NCI-H69 (cell line): ENCODE measurements around the gene MGAT5B.
A peak's percentile ranks its signal among the peaks of the same experiment; 100 is the strongest.

ENCODE experiments used
- DNase-seq: peaks from one replicate; lab custom pipeline; 2025; lab: John Stamatoyannopoulos, UW

MGAT5B gene

DNA sequence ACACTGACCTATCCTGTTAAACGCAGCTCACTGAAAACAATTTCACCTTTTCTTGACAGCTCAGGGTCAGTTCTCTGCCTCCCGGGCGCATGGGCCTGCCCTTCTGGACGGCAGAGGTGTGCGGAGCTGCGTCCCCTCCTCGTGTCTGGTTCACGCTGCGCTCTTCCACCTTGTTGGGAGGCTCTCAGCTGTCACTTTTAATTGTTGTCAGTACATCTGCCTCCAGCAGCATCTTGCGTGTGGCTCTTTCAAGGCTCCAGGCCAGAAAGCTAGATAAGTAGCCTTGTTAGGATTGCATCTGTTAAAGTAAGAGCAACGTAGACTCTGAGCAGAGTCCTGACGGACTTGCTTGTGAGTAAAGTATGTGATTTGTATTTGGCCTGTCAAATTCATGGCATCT lies 59.4 kb downstream of the MGAT5B start:
- no peak for DNase-seq

- no peak for DNase-seq
Measured at GRCh38 chr17:76927982-76928381, 59.8 kb downstream of the MGAT5B start.

- DNase-seq: no peak
Measured at GRCh38 chr17:76929148-76929547, 60.9 kb downstream of the MGAT5B start.

- no peak for DNase-seq
Measured at GRCh38 chr17:76929601-76930000, 61.4 kb downstream of the MGAT5B start.

DNA sequence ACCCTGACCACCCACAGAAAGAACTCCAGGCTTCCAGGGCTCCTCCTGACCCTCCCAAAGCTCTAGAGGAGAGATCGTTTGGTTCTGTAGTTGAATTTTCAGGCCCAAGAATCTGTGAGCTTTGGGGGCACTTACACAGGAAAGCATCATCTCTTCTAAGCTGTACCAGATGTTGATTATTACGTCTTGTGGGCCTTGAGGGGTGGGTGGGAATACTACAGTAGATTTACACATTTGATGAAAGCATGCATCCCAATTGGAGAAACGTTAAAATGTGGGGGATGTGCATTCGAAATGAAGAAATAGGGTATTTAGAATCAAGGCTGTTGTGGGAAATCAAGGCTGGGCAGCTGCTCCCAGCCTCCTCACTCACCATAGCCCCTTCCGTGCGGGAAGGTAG lies 61.9 kb downstream of the MGAT5B start:
- DNase-seq: no peak

DNA sequence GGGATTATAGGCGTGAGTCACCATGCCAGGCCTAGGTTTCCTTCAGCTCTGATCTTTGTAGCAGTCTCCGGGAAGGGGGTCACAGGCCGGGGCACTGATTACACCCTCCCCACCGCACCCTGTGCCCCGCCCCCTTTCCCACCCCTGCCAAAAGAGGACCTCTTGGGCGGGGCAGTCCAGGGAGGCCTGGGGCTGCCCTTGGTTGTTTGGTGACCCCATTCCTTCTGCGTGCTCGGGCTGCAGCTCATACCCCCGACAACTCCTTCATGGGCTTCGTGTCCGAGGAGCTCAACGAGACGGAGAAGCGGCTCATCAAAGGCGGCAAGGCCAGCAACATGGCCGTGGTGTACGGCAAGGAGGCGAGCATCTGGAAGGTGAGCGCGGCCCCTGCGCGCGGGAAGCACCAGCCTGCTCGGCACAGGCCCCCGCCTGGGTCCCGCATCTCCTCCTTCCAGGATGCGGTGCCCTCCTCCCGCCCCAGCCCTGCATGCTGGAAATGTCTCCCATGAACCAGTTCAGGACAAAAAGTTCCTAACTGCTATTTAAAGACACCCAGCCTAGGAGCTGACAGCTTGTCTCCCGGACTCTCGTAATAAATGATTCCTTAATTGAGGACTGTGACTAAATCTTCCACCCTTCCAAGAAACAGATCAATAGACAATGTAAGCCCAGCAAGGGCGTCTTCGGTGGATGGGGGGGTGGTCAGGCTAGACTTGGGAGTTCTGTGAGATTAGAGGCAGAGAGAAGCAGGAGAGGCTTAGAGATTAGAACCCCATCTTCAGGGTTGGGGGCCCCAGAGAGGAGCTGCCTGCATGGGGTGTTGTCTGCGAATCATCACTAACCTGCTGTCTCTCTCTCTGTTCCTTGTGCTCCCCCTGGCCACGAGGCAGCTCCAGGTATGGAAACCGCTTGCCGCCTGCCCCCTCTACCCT lies 64.5 kb downstream of the MGAT5B start:
- no peak for DNase-seq

DNA sequence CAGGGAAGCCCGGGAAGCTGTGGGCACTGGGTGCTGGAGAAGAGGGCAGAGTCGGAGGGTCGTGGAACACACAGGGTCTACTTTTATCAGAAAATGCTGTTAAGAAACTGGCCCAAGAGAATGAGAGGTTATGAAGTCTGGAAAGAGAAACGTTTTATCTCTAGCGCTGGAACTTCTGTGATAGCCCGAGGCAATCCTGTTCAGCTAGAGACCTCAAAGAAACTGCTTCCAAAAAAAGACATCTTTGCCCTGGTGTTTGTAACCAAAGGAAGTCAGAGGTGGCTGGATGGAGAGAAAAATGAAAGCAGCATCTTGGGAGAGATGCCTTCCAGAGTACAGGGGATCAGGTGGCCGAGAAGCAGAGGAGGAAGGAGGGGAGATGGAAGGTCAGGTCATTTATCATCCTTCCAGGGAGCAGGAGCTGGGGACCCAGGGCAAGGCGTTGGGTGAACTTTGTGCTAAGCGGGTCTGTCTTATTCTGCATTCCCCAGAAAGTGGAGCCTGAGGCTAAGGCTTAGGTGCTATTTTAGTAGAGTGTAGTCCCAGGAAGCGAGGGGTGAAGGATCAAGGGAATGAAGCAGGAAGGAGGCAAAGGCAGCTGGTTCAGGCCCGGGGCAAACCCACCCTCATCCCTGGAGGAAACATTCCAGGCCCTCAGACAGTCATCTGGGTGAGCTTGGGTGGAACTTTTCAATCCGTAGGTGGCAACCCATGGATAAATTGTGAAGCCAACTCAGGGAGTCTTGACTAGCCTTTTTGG lies 66.5 kb downstream of the MGAT5B start:
- no peak for DNase-seq

DNA sequence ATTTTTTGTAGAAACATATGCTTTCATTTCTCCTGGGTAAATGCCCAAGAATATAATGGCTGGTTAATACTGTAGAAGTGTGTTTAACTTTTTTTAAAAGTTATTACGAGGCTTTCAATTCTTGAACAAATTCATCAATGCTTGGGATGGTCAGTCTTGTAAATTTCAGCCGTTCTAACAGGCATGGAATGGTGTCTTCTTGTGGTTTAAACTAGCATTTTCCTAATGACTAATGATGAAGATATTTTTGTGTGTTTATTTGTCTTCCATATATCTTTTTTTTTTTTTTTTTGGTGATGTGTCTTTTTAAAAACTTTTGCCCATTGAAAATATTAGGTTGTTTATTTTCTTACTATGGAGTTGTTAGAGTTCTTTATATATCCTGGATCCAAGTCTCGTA lies 67.1 kb downstream of the MGAT5B start:
- no peak for DNase-seq

DNA sequence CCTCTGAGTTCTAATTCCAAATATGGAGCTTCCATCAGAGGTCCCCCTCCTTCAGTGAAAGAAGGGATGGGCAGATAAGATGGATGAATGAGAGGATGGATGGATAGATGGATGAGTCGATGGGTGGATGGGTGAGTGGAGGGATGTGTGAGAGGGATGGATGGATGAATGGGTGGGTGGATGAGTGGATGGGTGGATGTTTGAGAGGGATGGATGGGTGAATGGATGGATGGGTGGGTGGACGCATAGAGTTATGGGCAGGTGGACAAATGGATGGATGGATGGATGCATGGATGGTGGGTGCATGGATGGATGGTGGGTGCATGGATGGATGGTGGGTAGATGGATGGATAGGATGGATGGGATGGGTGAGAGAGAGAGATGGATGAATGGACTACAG lies 69.0 kb downstream of the MGAT5B start:
- no peak for DNase-seq

DNA sequence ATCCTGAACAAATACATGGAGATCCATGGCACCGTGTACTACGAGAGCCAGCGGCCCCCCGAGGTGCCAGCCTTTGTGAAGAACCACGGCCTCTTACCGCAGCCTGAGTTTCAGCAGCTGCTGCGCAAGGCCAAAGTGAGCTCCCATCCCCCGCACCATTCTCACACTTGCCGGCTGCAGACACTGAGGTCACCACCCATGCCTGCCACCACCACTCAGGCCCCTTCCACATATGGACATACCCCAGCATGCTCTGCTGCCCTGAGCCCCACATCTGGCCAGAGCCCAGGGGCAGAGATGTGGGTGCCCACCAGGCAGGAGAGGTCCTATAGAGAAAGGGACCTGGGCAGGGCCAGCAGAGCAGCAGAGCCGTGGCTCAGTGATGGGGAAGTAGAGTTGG lies 69.8 kb downstream of the MGAT5B start:
- DNase-seq: no peak

DNA sequence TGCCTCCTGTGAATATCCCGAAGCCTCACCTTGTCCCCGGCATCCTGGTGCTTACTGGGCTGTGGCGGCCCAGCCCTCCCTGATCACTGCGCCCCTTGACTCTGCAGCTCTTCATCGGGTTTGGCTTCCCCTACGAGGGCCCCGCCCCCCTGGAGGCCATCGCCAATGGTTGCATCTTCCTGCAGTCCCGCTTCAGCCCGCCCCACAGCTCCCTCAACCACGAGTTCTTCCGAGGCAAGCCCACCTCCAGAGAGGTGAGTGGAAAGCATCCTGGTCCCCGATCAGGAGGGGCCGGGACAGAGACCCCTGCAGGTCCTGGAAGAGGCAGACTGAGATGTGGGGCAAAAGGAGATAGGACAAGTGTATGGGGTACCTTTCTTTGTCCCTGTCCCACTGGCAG lies 72.1 kb downstream of the MGAT5B start:
- no peak for DNase-seq

- peak; percentile 71 for DNase-seq
Measured at GRCh38 chr17:76940738-76941350, 72.6 kb downstream of the MGAT5B start.

DNA sequence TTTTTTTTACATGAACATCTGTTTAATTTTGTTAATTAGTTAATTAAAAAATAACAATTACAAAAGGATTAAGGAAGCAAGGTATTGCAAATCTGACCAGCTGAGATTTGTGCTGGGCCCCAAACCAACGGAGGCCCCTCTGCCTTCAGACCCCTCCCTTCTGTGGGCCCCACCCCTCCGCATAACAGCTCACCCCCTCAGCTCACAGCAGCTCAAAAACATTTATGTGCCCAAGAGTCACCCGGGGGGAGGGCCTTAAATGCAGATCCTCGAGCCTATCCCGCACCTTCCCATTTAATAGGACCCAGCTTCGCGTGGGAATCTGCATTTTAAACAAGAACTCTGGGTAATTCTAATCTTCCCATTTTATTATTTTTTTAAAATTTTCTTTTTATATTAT lies 75.0 kb downstream of the MGAT5B start:
- peak; percentile 46 for DNase-seq

DNA sequence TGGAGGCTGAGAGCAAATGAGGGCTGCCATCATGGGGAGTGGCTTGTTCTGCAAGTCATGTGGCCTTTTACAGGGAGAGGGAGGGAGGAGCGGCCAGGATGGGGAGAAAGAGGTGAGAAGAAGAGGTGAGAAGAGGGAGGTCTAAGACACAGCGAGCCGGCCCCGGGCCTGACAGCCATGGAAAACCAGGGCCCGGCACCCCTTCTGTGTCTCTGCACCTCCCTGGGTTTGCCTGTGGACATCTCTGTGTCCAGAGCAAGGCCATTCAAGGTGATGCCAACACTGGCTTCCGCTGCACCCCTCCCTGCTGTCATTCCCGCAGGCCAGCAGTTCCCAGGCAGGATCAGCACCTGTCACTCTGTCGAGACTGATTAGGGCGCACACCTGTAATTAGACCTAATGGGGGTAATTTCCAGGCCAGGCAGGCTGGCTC lies 75.6 kb downstream of the MGAT5B start:
- peak; percentile 97 for DNase-seq

DNA sequence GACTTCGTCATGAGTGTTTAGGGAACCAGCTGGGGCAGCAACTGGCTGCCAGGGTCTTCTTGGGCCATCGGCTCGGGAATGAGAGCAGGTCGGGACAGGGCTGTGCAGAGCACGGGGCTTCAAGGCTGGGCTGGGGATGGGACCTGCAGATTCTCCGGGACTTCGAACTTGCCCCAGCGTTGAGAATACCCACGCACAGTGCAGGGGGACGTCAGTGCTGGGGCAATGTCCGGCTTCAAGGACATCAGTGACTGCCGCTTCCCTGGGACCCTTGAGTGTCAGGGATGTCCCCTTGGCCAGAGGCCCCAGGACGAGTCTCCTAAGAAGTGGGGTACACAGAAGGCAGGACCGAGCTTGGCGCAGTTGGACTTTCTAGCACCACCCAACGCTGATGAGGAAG lies 76.3 kb downstream of the MGAT5B start:
- DNase-seq: no peak

DNA sequence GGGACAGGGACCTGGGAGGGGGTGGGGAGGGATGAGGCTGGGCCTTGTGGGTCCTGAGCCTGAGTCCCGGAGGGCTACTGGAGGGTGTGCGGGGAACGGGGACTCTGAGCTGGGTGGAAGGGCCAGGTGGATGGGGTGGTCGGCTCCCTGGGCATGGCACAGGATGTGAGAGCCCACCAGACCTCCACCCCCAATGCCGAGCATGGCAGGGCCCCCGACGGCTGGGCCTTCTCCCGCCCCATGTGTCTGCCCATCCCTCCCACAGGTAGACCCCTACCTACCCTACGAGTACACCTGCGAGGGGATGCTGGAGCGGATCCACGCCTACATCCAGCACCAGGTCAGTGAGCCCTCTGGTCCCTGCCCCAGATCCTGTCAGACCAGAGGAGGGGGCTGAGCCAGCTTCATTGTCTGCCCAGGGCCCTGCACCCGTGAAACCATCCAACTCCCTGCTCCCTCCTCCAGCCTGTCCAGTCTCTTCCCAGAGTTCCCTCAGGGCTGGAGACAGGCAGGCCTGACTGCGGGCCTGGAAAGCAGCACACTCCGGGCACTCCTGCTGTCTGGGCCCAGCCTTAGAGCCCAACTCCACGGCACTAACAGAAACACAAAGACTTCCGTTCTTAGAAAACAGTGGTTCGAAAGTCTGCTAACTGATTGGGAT lies 78.0 kb downstream of the MGAT5B start:
- DNase-seq: no peak

DNA sequence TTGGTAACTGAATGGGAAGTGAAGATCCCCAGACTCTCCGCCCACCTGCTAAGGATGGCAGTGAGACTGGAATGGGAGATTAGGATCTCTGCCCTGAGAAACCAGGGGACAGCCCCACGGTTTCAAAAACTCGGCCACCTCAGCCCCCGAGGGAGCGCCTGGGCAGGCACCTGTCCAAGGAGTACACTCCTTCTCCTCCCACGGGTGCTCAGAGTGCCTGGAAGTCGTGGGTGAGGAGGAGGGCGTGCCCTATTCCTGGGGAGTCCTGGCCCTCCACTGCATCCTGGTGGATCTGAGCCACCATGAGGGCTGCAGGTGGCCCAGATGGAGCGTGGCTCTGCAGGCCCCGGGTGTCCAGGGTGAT lies 78.5 kb downstream of the MGAT5B start:
- DNase-seq: no peak

- DNase-seq: no peak
Measured at GRCh38 chr17:76947309-76947708, 79.1 kb downstream of the MGAT5B start.

DNA sequence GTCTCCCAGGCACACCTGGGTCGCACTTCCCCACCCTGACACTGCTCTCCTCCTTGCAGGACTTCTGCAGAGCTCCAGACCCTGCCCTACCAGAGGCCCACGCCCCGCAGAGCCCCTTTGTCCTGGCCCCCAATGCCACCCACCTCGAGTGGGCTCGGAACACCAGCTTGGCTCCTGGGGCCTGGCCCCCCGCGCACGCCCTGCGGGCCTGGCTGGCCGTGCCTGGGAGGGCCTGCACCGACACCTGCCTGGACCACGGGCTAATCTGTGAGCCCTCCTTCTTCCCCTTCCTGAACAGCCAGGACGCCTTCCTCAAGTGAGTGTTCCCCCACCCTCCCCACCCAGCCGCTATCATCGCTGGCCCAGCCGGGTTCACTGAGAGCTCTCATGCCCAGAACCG lies 79.6 kb downstream of the MGAT5B start:
- DNase-seq: no peak

DNA sequence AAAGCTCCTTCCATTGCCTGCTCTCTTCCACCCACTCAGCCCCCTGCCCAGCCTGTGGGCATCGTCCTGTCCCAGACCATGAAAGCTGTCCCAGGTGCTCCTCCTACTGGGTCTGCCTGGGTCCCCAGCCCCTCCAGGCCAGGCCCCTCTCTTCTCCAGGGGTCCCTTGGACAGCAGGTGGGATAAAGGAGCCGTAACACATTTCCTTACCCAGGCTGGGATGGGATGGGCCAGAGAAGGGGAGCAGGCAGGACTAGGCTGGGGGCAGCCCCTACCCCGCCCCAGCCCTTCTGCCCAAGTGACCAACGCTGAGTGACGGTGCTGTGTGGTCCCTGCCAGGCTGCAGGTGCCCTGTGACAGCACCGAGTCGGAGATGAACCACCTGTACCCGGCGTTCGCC lies 80.1 kb downstream of the MGAT5B start:
- no peak for DNase-seq

DNA sequence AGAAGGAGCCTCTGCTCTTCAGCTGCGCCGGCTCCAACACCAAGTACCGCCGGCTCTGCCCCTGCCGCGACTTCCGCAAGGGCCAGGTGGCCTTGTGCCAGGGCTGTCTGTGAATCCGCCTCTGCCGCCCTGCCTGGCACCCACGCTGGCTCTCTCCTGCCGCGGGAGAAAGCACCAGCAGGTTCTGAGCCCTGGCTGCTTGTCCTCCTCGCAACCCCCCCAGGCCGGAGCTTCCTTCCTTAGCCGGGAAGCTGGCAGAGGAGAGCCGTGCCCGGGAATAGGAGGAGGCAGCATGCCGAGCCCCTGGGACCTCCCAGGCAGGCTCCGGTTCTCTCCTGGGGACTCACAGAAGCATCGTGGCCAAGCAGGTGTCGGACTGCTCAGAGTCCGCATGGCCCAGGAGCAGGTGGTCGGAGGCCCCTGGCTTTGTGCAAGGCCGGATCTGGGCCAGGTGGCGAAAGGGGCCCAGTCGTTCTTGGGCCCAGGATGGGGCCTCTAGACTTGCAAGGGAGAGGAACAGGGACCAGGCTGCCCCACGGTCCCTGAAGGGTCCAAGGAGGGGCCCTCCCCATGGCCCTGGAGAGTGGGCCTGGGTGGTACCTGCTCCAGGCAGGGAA lies 80.6 kb downstream of the MGAT5B start:
- no peak for DNase-seq
